Caco-2 (cell line): ENCODE data around the gene PVALB. TPM values are rescaled to one million over a fixed set of nuclear protein-coding genes. Genes with fewer than 3 reads are reported as not detected.

Experiments used
- BruUV-seq: library from RNA; stranded (reverse); fragments of 400-500 nt; replicated peaks from 2 replicates; lab custom pipeline; 2021; lab: Mats Ljungman, UMichigan
- CTCF ChIA-PET: fragments of 300-600 bp; sonication (Branson Sonifier 250); formaldehyde crosslinking; loops from one replicate; lab custom pipeline; 2022; ENCODE audit warnings: antibody characterized with exemption; lab: Charles Lee
- POLR2A ChIA-PET: fragments of 300-600 bp; sonication (Branson Sonifier 250); formaldehyde crosslinking; loops from one replicate; lab custom pipeline; 2022; ENCODE audit warnings: antibody characterized with exemption; lab: Charles Lee
- DNase-seq, 2 experiments: peaks; one replicate each; pipeline versions ENCODE4 v3.0.0 to v3.0.0-alpha.2; 2020 to 2022
- H3K27me3 ChIP-seq: replicated peaks from 2 replicates; pipeline ENCODE4 v1.6.0; 2011; ENCODE audit warnings: low read length; ENCODE audit not compliant: control insufficient read depth, insufficient read depth
- H3K36me3 ChIP-seq: 2 replicates; pipeline ENCODE4 v1.5.1; 2011; ENCODE audit warnings: low read length; ENCODE audit not compliant: control insufficient read depth, insufficient read depth
- H3K4me1 ChIP-seq: fragments of 250-450 bp; sonication (Bioruptor Pico); 2 replicates; pipeline ENCODE4 v1.5.1; 2020; ENCODE audit warnings: mild to moderate bottlenecking
- H3K4me3 ChIP-seq: 2 replicates; pipeline ENCODE4 v1.5.1; 2011; ENCODE audit warnings: low read depth, mild to moderate bottlenecking, control low read depth, low read length
- H3K9me3 ChIP-seq: fragments of 250-450 bp; sonication (Bioruptor Pico); 2 replicates; pipeline ENCODE4 v1.5.1; 2020; ENCODE audit warnings: mild to moderate bottlenecking, moderate library complexity
- H3K27ac Mint-ChIP-seq: one replicate; pipeline ENCODE4 v1.8.0; 2022; ENCODE audit warnings: mixed read lengths; ENCODE audit not compliant: unreplicated experiment
- H3K27me3 Mint-ChIP-seq: one replicate; pipeline ENCODE4 v1.8.0; 2022; ENCODE audit warnings: mixed read lengths; ENCODE audit not compliant: insufficient read depth, unreplicated experiment
- H3K36me3 Mint-ChIP-seq: one replicate; pipeline ENCODE4 v1.8.0; 2022; ENCODE audit warnings: mild to moderate bottlenecking, mixed read lengths; ENCODE audit not compliant: insufficient read depth, unreplicated experiment
- H3K4me1 Mint-ChIP-seq: one replicate; pipeline ENCODE4 v1.8.0; 2022; ENCODE audit warnings: low read depth, mixed read lengths; ENCODE audit not compliant: unreplicated experiment
- H3K4me3 Mint-ChIP-seq: one replicate; pipeline ENCODE4 v1.8.0; 2022; ENCODE audit warnings: mild to moderate bottlenecking, moderate library complexity, mixed read lengths; ENCODE audit not compliant: unreplicated experiment
- H3K9me3 Mint-ChIP-seq: one replicate; pipeline ENCODE4 v1.8.0; 2022; ENCODE audit warnings: mixed read lengths; ENCODE audit not compliant: unreplicated experiment
- intact Hi-C: fragments of 100-400 bp; cut with micrococcal nuclease; formaldehyde crosslinking; loops from one replicate; pipeline ENCODE4 v1.10.0; 2022; ENCODE audit not compliant: unreplicated experiment
- total RNA-seq: library from RNA; stranded (reverse); gene quantifications from 2 replicates; pipeline ENCODE4 v1.2.3, GENCODE V29; 2022
- TF ChIP-seq, protein P1 (sequence below), 2 experiments: fragments of 200-600 bp in 1 of 2; IDR thresholded peaks; 1 replicate in 1 of 2; 2 replicates in 1 of 2; pipeline versions ENCODE4 v1.5.1 to v1.8.0; 2011 to 2022; ENCODE audit warnings: antibody characterized with exemption in 1 of 2, control low read depth in 1 of 2, inconsistent platforms in 1 of 2, low read depth in 1 of 2, low read length in 1 of 2, mild to moderate bottlenecking in 1 of 2, moderate library complexity in 1 of 2; ENCODE audit not compliant: insufficient read depth in 1 of 2, severe bottlenecking in 1 of 2, unreplicated experiment in 1 of 2

PVALB gene
- total RNA-seq, 1 experiment from 2014 or later: not detected

DNA sequence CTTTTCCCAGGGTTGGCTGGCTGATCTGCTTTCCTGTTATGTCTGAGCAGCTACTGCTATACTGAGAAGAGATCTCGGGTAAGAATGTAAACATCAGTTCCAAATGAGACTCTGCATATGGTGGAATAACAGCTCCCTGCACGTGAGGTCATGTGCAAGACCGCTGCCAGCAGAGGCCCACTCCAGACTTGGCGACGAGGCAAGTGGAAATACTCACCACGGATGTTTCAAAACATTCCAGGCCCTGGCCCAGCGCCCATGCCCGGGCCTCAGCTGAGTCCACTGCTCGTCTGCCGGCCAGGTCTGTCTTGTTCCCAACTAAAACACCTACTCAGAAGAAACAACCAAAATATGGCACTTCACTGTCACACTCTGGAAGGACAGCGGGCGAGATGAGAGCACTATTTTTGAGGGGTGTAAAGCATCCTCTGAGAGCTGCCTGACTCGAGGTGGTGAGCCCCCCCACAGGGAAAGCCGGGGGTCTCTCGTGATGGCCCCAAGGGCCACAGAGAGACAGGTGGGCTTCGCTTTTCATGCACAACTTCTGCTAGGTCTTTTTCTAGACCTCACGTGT is 54.1 kb downstream of the PVALB start:
- H3K36me3 ChIP-seq: no peaks in the 10 kb centered on the region
- H3K27me3 ChIP-seq: no peaks in the 10 kb centered on the region
- no peak for DNase-seq
- intact Hi-C loops: no loop called here
- ChIA-PET CTCF (interaction anchor here (0.6 kb wide), 2 partner anchors 235 to 437 kb away, joined by 3 to 6 read pairs; no protein-coding TSS in a partner anchor), POLR2A (no interaction called here)
- H3K4me3 ChIP-seq: no peak overlapping the region
- H3K27me3 Mint-ChIP-seq: peaks cover 6% of the 10 kb centered on the region
- H3K4me3 Mint-ChIP-seq: no peak overlapping the region
- no peaks in the 10 kb centered on the region for H3K4me1 ChIP-seq
- H3K9me3 Mint-ChIP-seq: no peaks in the 10 kb centered on the region
- H3K27ac Mint-ChIP-seq: no peak overlapping the region
- TF ChIP-seq, protein P1, sequence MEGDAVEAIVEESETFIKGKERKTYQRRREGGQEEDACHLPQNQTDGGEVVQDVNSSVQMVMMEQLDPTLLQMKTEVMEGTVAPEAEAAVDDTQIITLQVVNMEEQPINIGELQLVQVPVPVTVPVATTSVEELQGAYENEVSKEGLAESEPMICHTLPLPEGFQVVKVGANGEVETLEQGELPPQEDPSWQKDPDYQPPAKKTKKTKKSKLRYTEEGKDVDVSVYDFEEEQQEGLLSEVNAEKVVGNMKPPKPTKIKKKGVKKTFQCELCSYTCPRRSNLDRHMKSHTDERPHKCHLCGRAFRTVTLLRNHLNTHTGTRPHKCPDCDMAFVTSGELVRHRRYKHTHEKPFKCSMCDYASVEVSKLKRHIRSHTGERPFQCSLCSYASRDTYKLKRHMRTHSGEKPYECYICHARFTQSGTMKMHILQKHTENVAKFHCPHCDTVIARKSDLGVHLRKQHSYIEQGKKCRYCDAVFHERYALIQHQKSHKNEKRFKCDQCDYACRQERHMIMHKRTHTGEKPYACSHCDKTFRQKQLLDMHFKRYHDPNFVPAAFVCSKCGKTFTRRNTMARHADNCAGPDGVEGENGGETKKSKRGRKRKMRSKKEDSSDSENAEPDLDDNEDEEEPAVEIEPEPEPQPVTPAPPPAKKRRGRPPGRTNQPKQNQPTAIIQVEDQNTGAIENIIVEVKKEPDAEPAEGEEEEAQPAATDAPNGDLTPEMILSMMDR (IDR thresholded peaks at IDR 0.05; ENCODE audit: insufficient read depth in 1 of 2, low read depth in 1 of 2, low read length in 1 of 2, severe bottlenecking in 1 of 2, unreplicated experiment in 1 of 2): no peak
- no peaks in the 10 kb centered on the region for H3K36me3 Mint-ChIP-seq
- no peaks in the 10 kb centered on the region for H3K4me1 Mint-ChIP-seq
- BruUV-seq: no TSS peak
- no peaks in the 10 kb centered on the region for H3K9me3 ChIP-seq

DNA sequence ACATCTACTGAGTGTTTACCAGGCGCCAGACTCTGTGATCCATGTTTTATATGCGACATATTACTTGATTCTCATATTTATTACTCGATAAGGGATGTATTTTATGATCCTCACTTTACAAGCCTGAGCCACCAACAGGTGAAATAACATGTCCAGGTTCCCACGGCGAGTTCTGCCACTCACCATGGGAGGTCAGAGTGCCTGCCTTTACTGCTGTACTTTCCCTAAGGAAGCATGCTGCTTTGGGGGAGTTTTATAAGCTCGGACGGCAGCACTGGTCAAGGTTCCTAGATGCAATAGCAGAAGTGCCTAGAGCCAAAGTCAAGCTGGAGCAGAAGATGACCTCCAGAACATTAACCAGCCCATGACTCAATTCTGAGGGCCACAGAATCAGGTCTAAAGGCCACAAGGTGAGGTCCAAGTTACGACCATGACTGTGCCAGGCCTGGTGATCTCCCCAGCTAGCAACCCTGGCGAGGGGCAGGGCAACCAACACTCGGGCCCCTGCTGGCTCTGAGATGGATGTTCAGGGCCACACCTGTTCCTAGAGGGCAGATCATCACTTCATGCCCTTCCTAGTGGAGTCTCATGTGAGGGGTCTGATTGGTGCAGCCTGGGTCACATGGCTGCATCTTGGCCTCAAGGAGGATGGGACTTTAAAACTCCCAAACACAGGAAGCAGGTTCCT is 55.1 kb downstream of the PVALB start:
- no peaks in the 10 kb centered on the region for H3K36me3 ChIP-seq
- Mint-ChIP-seq H3K9me3 (no peaks in the 10 kb centered on the region), H3K4me1 (no peaks in the 10 kb centered on the region), H3K27me3 (peaks cover 8% of the 10 kb centered on the region), H3K4me3 (no peak overlapping the region), H3K27ac (no peak overlapping the region), H3K36me3 (no peaks in the 10 kb centered on the region)
- H3K4me1 ChIP-seq: no peaks in the 10 kb centered on the region
- ChIA-PET POLR2A (no interaction called here), CTCF (interaction anchor here (0.6 kb wide), 1 partner anchor 438 kb away, joined by 6 read pairs; no protein-coding TSS in a partner anchor)
- TF ChIP-seq, protein P1 (IDR thresholded peaks at IDR 0.05; ENCODE audit: insufficient read depth in 1 of 2, low read depth in 1 of 2, low read length in 1 of 2, severe bottlenecking in 1 of 2, unreplicated experiment in 1 of 2): no peak
- BruUV-seq: no TSS peak
- DNase-seq: no peak
- no peaks in the 10 kb centered on the region for H3K27me3 ChIP-seq
- H3K4me3 ChIP-seq: no peak overlapping the region
- H3K9me3 ChIP-seq: no peaks in the 10 kb centered on the region
- intact Hi-C loops: no loop called here

DNA sequence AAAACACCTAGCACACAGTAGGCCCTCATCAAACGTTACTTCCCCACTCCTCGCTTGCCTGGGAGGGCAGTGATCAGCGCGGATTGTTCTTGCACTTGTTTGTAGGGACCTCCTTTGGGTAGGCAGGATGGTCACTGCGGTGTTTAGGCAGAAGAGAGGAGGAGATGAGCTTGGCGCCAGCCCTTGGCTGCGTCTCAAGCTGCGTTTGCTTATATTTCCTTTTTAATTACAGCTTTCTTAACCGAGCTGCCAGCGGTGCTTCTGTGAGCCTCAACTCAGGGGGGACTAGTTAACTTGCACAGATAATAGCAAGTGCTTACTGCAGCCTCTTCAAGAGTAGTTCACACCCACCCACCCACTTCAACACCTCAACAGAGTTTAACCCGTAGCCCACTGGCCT is 56.0 kb downstream of the PVALB start:
- TF ChIP-seq, protein P1 (IDR thresholded peaks at IDR 0.05; ENCODE audit: insufficient read depth in 1 of 2, low read depth in 1 of 2, low read length in 1 of 2, severe bottlenecking in 1 of 2, unreplicated experiment in 1 of 2): no peak
- Mint-ChIP-seq H3K4me1 (no peaks in the 10 kb centered on the region), H3K36me3 (no peaks in the 10 kb centered on the region), H3K4me3 (no peak overlapping the region), H3K27me3 (peaks cover 9% of the 10 kb centered on the region), H3K27ac (no peak overlapping the region), H3K9me3 (no peaks in the 10 kb centered on the region)
- BruUV-seq: no TSS peak
- Histone ChIP-seq H3K4me1 (no peaks in the 10 kb centered on the region), H3K4me3 (no peak overlapping the region), H3K27me3 (no peaks in the 10 kb centered on the region), H3K9me3 (no peaks in the 10 kb centered on the region), H3K36me3 (no peaks in the 10 kb centered on the region)
- POLR2A ChIA-PET: interaction anchor here (0.6 kb wide), 1 partner anchor 557 kb away, joined by 3 read pairs; no protein-coding TSS in a partner anchor
- DNase-seq: no peak
- intact Hi-C loops: no loop called here
- CTCF ChIA-PET: no interaction called here
